ENCODE measurements around the gene PRKCH.

The PRKCH gene

GRCh38 chr14:61532123-61532505 is 210.7 kb downstream of the PRKCH start:
- DNase-seq (ENCODE audit: low read depth in 2 of 2), result no peak

- DNase-seq (ENCODE audit: low read depth in 2 of 2), result no peak
These were observed 211.4 kb downstream of the PRKCH start for GRCh38 chr14:61532763-61533162.

- DNase-seq (ENCODE audit: low read depth in 2 of 2), result no peak
These were observed 212.3 kb downstream of the PRKCH start for GRCh38 chr14:61533513-61534255.

- DNase-seq (ENCODE audit: low read depth in 2 of 2), result no peak
These were observed 213.7 kb downstream of the PRKCH start for GRCh38 chr14:61535032-61535431.

- no peak for DNase-seq (ENCODE audit: low read depth in 2 of 2)
These were observed 214.1 kb downstream of the PRKCH start for GRCh38 chr14:61535458-61535857.

GRCh38 chr14:61536661-61537562 is 215.5 kb downstream of the PRKCH start:
- no peak for DNase-seq (ENCODE audit: low read depth in 2 of 2)

GRCh38 chr14:61537563-61538463 is 216.4 kb downstream of the PRKCH start:
- DNase-seq (ENCODE audit: low read depth in 2 of 2), result peak in 1 of 2 donors; percentile 31

- DNase-seq (ENCODE audit: low read depth in 2 of 2), result no peak
These were observed 217.2 kb downstream of the PRKCH start for GRCh38 chr14:61538464-61539022.

GRCh38 chr14:61539631-61540030 is 218.3 kb downstream of the PRKCH start:
- DNase-seq (ENCODE audit: low read depth in 2 of 2), result no peak

GRCh38 chr14:61540931-61541330 is 219.6 kb downstream of the PRKCH start:
- no peak for DNase-seq (ENCODE audit: low read depth in 2 of 2)

GRCh38 chr14:61542848-61543790 is 221.7 kb downstream of the PRKCH start:
- no peak for DNase-seq (ENCODE audit: low read depth in 2 of 2)

GRCh38 chr14:61543946-61544345 is 222.6 kb downstream of the PRKCH start:
- DNase-seq (ENCODE audit: low read depth in 2 of 2), result no peak

- DNase-seq (ENCODE audit: low read depth in 2 of 2), result no peak
These were observed 223.3 kb downstream of the PRKCH start for GRCh38 chr14:61544448-61545330.

- no peak for DNase-seq (ENCODE audit: low read depth in 2 of 2)
These were observed 224.5 kb downstream of the PRKCH start for GRCh38 chr14:61545726-61546455.

GRCh38 chr14:61547186-61548069 is 226.0 kb downstream of the PRKCH start:
- no peak for DNase-seq (ENCODE audit: low read depth in 2 of 2)

GRCh38 chr14:61549425-61549824 is 228.0 kb downstream of the PRKCH start:
- DNase-seq (ENCODE audit: low read depth in 2 of 2), result no peak

- no peak for DNase-seq (ENCODE audit: low read depth in 2 of 2)
These were observed 230.0 kb downstream of the PRKCH start for GRCh38 chr14:61551384-61551783.

- DNase-seq (ENCODE audit: low read depth in 2 of 2), result no peak
These were observed 230.9 kb downstream of the PRKCH start for GRCh38 chr14:61552241-61552640.
